Mesenchymal stem cell (in vitro differentiated cells and primary cell): ENCODE data around the gene PSMA7.

Experiments
- DNase-seq: peaks from one replicate; pipeline ENCODE4 v3.0.0-alpha.2; 2013
- H2AFZ ChIP-seq: one replicate; pipeline ENCODE4 v1.6.1; 2013; ENCODE audit warnings: low read depth, mild to moderate bottlenecking, control low read depth, inconsistent platforms, low read length, moderate library complexity
- H2AK5ac ChIP-seq: 2 replicates; pipeline ENCODE4 v1.6.1; 2013; ENCODE audit warnings: low read length, moderate library complexity, mild to moderate bottlenecking, inconsistent platforms; ENCODE audit not compliant: severe bottlenecking
- H2BK120ac ChIP-seq: one replicate; pipeline ENCODE4 v1.6.1; 2013; ENCODE audit warnings: low read depth, mild to moderate bottlenecking, inconsistent platforms, low read length, moderate library complexity
- H2BK12ac ChIP-seq, 2 experiments: one replicate each; pipeline ENCODE4 v1.6.1; 2013; ENCODE audit warnings: inconsistent platforms in 2 of 2, low read length in 2 of 2, mild to moderate bottlenecking in 2 of 2, moderate library complexity in 2 of 2, control low read depth in 1 of 2
- H2BK15ac ChIP-seq: one replicate; pipeline ENCODE4 v1.6.1; 2013; ENCODE audit warnings: mild to moderate bottlenecking, low read depth, inconsistent platforms; ENCODE audit not compliant: poor library complexity, severe bottlenecking
- H2BK5ac ChIP-seq: 2 replicates; pipeline ENCODE4 v1.6.1; 2013; ENCODE audit warnings: low read depth, mild to moderate bottlenecking, low read length, control low read depth, inconsistent platforms; ENCODE audit not compliant: poor library complexity, severe bottlenecking
- H3K14ac ChIP-seq, 2 experiments: one replicate each; pipeline ENCODE4 v1.6.1; 2013; ENCODE audit warnings: inconsistent platforms in 2 of 2, low read length in 2 of 2, control low read depth in 1 of 2, mild to moderate bottlenecking in 1 of 2, moderate library complexity in 1 of 2
- H3K18ac ChIP-seq, 2 experiments: one replicate each; pipeline ENCODE4 v1.6.1; 2013; ENCODE audit warnings: inconsistent platforms in 2 of 2, low read length in 2 of 2, control low read depth in 1 of 2, low read depth in 1 of 2, mild to moderate bottlenecking in 1 of 2
- H3K23ac ChIP-seq, 2 experiments: one replicate each; pipeline ENCODE4 v1.6.1; 2013; ENCODE audit warnings: inconsistent platforms in 2 of 2, low read length in 2 of 2, mild to moderate bottlenecking in 2 of 2, moderate library complexity in 2 of 2, control low read depth in 1 of 2
- H3K27ac ChIP-seq: 2 replicates; pipeline ENCODE4 v1.5.1; 2013; ENCODE audit warnings: mild to moderate bottlenecking, moderate library complexity, low read length, control low read depth, inconsistent platforms; ENCODE audit not compliant: poor library complexity, severe bottlenecking
- H3K27me3 ChIP-seq, 2 experiments: 2 replicates each; pipeline versions ENCODE4 v1.6.1 to v1.7.0; 2013; ENCODE audit warnings: low read length in 2 of 2, mild to moderate bottlenecking in 2 of 2, moderate library complexity in 2 of 2, control low read depth in 1 of 2, inconsistent platforms in 1 of 2; ENCODE audit not compliant: control insufficient read depth in 1 of 2, insufficient read depth in 1 of 2
- H3K36me3 ChIP-seq, 2 experiments: 2 replicates each; pipeline versions ENCODE4 v1.6.1 to v1.7.0; 2013; ENCODE audit warnings: low read length in 2 of 2, control low read depth in 1 of 2, inconsistent platforms in 1 of 2, low read depth in 1 of 2, mild to moderate bottlenecking in 1 of 2; ENCODE audit not compliant: insufficient read depth in 2 of 2, control insufficient read depth in 1 of 2
- H3K4ac ChIP-seq, 2 experiments: one replicate each; pipeline ENCODE4 v1.6.1; 2013; ENCODE audit warnings: inconsistent platforms in 2 of 2, low read length in 2 of 2, mild to moderate bottlenecking in 2 of 2, moderate library complexity in 2 of 2, control low read depth in 1 of 2, low read depth in 1 of 2
- H3K4me1 ChIP-seq: 2 replicates; pipeline ENCODE4 v1.6.1; 2013; ENCODE audit warnings: low read depth, low read length, control low read depth; ENCODE audit not compliant: control insufficient read depth, insufficient read depth
- H3K4me2 ChIP-seq: 2 replicates; pipeline ENCODE4 v1.6.1; 2013; ENCODE audit warnings: low read length, mild to moderate bottlenecking, inconsistent platforms; ENCODE audit not compliant: poor library complexity, severe bottlenecking
- H3K4me3 ChIP-seq, 2 experiments: 2 replicates each; pipeline versions ENCODE4 v1.5.1 to v1.7.0; 2013; ENCODE audit warnings: low read length in 2 of 2, mild to moderate bottlenecking in 2 of 2, control low read depth in 1 of 2, low read depth in 1 of 2; ENCODE audit not compliant: insufficient read depth in 1 of 2
- H3K79me1 ChIP-seq: replicated peaks from 2 replicates; pipeline ENCODE4 v1.6.1; 2013; ENCODE audit warnings: mild to moderate bottlenecking, control low read depth, low read length, inconsistent platforms; ENCODE audit not compliant: poor library complexity, severe bottlenecking
- H3K9ac ChIP-seq: 2 replicates; pipeline ENCODE4 v1.7.0; 2013; ENCODE audit warnings: mild to moderate bottlenecking, low read length, moderate library complexity
- H3K9me3 ChIP-seq: 2 replicates; pipeline ENCODE4 v1.7.0; 2013; ENCODE audit warnings: mild to moderate bottlenecking, low read length; ENCODE audit not compliant: control insufficient read depth
- H4K8ac ChIP-seq: one replicate; pipeline ENCODE4 v1.6.1; 2013; ENCODE audit warnings: inconsistent platforms, mild to moderate bottlenecking, low read length, moderate library complexity
- H4K91ac ChIP-seq: one replicate; pipeline ENCODE4 v1.6.1; 2013; ENCODE audit warnings: mild to moderate bottlenecking, low read length, inconsistent platforms
- WGBS: methylation state at CpG from one replicate; pipeline ENCODE4 v1.1.7; 2013; ENCODE audit warnings: mixed read lengths; 5-methylcytosine and 5-hydroxymethylcytosine counted together

PSMA7 gene

DNA sequence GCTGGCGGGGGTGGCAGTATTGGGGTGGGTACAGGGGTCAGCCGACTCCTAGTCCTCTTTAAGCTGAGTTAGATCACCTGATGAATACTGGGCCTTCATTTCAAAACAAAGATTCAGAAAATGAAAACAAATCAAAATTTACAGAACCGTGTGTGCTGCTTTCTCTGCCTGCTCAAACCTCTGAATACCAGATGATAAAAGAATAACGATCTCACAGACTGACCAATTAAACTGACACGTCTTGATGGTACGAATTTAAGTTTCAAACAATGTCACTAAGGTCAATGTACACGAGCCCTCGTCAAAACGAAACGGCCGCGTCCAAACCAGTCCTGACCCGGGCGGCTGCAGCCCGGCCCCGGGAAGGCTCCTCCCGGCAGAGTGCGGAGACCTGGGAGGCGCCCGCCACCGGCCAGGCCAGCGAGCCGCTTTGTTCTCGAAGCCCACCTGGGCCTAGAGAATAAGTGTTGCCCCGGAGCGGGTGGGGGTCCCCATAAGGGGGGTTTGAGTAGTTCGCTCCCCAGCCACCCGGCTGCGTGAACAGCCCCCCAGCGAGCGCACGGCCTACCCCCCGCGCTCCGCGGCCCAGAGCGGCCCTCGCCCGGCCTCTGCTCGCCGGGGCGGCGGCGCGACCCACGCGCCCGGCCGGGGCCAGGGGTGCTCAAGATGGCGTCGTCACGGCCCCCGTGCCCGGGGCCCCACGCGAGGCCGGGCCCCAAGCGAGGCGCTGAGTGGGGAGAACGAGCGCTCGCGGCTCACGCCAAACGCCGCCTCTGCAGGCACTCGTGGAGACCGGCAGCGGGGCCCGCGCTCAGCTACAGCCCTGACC lies 728 bp downstream of the PSMA7 start:
- 0% methylated on average over 32 of the region's 71 CpGs for WGBS
- H3K18ac ChIP-seq, result peak overlapping the region; percentile 96 to 98

DNA sequence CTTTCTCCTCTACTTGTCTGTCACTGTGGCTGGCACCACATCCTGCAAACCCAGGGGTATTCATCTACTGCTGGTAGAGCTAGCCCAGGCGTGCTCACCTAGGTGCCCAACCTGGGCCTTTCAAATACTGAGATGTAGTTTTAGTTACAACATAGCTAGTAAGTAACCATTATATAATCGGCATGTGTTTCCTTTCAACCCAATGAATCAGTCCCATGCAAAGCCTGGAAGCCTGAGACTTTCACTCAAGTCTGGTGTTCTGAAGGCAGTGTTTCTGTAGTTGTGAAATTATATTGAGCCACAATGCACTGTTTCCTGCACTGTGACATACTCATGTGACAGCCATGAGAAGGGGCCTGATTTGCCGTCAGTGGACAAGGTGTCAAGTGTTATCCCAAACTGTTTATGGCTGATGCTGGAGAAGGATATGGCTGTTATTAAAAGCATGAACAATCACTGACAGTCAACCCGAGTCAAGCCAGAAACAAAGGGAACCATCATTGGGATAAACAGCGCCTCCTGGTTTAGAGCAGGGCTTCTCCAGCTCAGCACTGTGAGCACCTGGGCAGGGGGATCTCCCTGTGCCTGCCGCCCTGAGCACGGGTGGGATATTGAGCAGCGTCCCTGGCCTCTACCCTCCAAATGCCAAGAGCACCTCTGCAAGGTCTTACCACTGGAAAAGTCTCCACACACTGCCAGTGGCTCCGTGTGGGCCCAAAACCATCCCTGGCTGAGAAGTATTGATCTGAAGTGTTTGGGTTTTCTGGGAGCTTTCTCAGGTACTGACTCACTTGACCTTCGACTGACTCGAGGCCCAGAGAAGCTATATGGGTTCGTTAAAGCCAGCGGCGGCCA lies 1.6 kb downstream of the PSMA7 start:
- Histone ChIP-seq H3K9me3 (no peaks in the 10 kb centered on the region), H3K4me1 (peaks cover 12% of the 10 kb centered on the region), H2AK5ac (no peak overlapping the region), H2BK120ac (no peak overlapping the region), H3K4me2 (peak overlapping the region; percentile 58), H2BK12ac (no peak overlapping the region), H3K27ac (peak overlapping the region; percentile 3), H3K9ac (peak overlapping the region; percentile 96), H3K79me1 (peaks cover 9% of the 10 kb centered on the region), H3K23ac (peak overlapping the region in 1 of 2 experiments; percentile 91), H3K36me3 (peaks cover 47 to 53% of the 10 kb centered on the region in 2 experiments), H3K18ac (no peak overlapping the region), H4K8ac (no peak overlapping the region), H2BK5ac (no peak overlapping the region), H4K91ac (peak overlapping the region; percentile 41), H3K4me3 (peak overlapping the region; percentile 56 to 93), H2AFZ (no peak overlapping the region), H3K14ac (peak overlapping the region in 1 of 2 experiments; percentile 3), H3K4ac (no peak overlapping the region), H3K27me3 (no peaks in the 10 kb centered on the region), H2BK15ac (no peak overlapping the region)
- 22% methylated on average over 11 of the region's 14 CpGs for WGBS
- peak; percentile 76 for DNase-seq

More for the DNA sequence above, 728 bp downstream of the PSMA7 start:
- Histone ChIP-seq H2BK15ac (peak overlapping the region; percentile 86), H2AK5ac (no peak overlapping the region), H2BK120ac (peak overlapping the region; percentile 96), H3K79me1 (peaks cover 8% of the 10 kb centered on the region), H2AFZ (no peak overlapping the region), H4K8ac (peak overlapping the region; percentile 90), H3K14ac (peak overlapping the region; percentile 71 to 86), H3K9ac (peak overlapping the region; percentile 96), H3K4ac (peak overlapping the region; percentile 68 to 92), H2BK12ac (peak overlapping the region in 1 of 2 experiments; percentile 12), H3K9me3 (no peaks in the 10 kb centered on the region), H2BK5ac (peak overlapping the region; percentile 75), H3K36me3 (peaks cover 43 to 44% of the 10 kb centered on the region in 2 experiments), H4K91ac (peak overlapping the region; percentile 99), H3K4me1 (peaks cover 17% of the 10 kb centered on the region), H3K27me3 (no peaks in the 10 kb centered on the region), H3K4me2 (peak overlapping the region; percentile 58), H3K4me3 (peak overlapping the region; percentile 90 to 93), H3K27ac (peak overlapping the region; percentile 25), H3K23ac (peak overlapping the region; percentile 43 to 70)
- DNase-seq, result no peak

DNA sequence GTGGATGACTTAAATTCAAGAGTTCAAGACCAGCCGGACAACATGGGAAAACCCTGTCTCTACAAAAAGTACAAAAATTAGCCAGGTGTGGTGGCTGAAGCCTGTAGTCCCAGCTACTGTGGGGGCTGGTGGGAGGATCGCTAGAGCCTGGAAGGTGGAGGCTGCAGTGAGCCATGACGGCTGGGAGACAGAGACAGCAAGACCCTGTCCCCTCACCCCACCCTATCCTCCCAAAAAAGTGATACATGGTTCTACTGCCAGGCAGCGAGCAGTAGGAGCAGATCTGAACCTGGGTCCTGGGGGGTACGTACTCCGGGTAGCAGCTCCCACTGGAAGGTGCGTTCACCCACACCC lies 2.2 kb downstream of the PSMA7 start:
- H3K27ac ChIP-seq, result no peak overlapping the region
- H2BK120ac ChIP-seq, result no peak overlapping the region
- DNase-seq, result no peak
- H2BK12ac ChIP-seq, result no peak overlapping the region
- WGBS, result 96% methylated on average over 7 of the region's 7 CpGs
- no peak overlapping the region for H3K4ac ChIP-seq
- no peaks in the 10 kb centered on the region for H3K9me3 ChIP-seq
- no peak overlapping the region for H3K14ac ChIP-seq
- H3K79me1 ChIP-seq, result peaks cover 9% of the 10 kb centered on the region
- no peak overlapping the region for H2AFZ ChIP-seq
- H3K9ac ChIP-seq, result peak overlapping the region; percentile 96
- no peak overlapping the region for H2BK5ac ChIP-seq
- no peak overlapping the region for H3K18ac ChIP-seq
- peak overlapping the region in 1 of 2 experiments; percentile 93 for H3K4me3 ChIP-seq
- peaks cover 12% of the 10 kb centered on the region for H3K4me1 ChIP-seq
- peak overlapping the region; percentile 41 for H4K91ac ChIP-seq
- H3K27me3 ChIP-seq, result no peaks in the 10 kb centered on the region
- H2BK15ac ChIP-seq, result no peak overlapping the region
- no peak overlapping the region for H2AK5ac ChIP-seq
- H4K8ac ChIP-seq, result no peak overlapping the region
- H3K4me2 ChIP-seq, result peak overlapping the region; percentile 44
- peak overlapping the region in 1 of 2 experiments; percentile 91 for H3K23ac ChIP-seq
- H3K36me3 ChIP-seq, result peaks cover 47 to 55% of the 10 kb centered on the region in 2 experiments

DNA sequence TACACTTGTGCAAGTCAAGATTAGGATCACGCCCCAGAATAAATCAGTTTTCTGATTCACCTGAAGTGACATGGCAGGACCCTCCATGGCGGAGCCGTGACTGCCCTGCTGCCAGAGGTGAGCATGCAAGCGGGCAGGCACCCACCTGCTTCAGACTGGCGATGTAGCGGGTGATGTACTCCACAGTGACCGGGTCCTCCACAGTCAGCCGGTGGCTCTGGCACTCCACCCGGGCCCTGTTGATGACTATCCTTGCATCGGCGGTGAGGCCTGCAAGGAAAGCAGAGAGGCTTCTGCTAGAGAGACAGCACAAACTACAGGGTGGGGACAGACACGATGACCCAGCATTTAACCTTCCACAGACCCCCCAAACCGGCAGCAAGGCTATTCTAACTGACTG lies 3.6 kb downstream of the PSMA7 start:
- Histone ChIP-seq H2BK12ac (no peak overlapping the region), H3K4ac (no peak overlapping the region), H3K79me1 (peaks cover 17% of the 10 kb centered on the region), H4K91ac (no peak overlapping the region), H2AK5ac (no peak overlapping the region), H3K14ac (no peak overlapping the region), H2BK15ac (no peak overlapping the region), H3K9me3 (no peaks in the 10 kb centered on the region), H3K9ac (no peak overlapping the region), H2AFZ (no peak overlapping the region), H3K23ac (no peak overlapping the region), H3K4me2 (no peak overlapping the region), H2BK120ac (no peak overlapping the region), H3K4me3 (no peak overlapping the region), H3K18ac (no peak overlapping the region), H3K27ac (no peak overlapping the region), H3K36me3 (peaks cover 52 to 61% of the 10 kb centered on the region in 2 experiments), H3K27me3 (no peaks in the 10 kb centered on the region), H4K8ac (no peak overlapping the region), H2BK5ac (no peak overlapping the region), H3K4me1 (peaks cover 11% of the 10 kb centered on the region)
- no peak for DNase-seq
- 93% methylated on average over 13 of the region's 13 CpGs for WGBS
